HEK293 (cell line): ENCODE results near the gene C18orf32.
A peak's percentile ranks its signal among the peaks of the same experiment; 100 is the strongest.

Source experiments
- CTCF ChIA-PET: fragments of 350-600 bp; formaldehyde crosslinking; extraction: SDS; loops from one replicate; lab custom pipeline; 2021; ENCODE audit warnings: antibody characterized with exemption; lab: Yijun Ruan, JAX
- POLR2A ChIA-PET: fragments of 300-600 bp; formaldehyde crosslinking; extraction: SDS; loops from one replicate; lab custom pipeline; 2020; ENCODE audit warnings: antibody characterized with exemption, inconsistent platforms; lab: Yijun Ruan, JAX
- H3K27ac ChIP-seq: fragments of 200-500 bp; sonication (Bioruptor generic); 2 replicates; pipeline ENCODE4 v1.5.1; 2014; ENCODE audit warnings: low read depth, low read length, control low read depth, inconsistent platforms; ENCODE audit errors: extremely low read depth
- H3K36me3 ChIP-seq, 2 experiments: fragments of 200-500 bp in 1 of 2; sonication (Bioruptor generic) in 1 of 2; 1 replicate in 1 of 2; 2 replicates in 1 of 2; pipeline ENCODE4 v1.5.1; 2014 to 2017; ENCODE audit warnings: inconsistent platforms in 2 of 2, low read length in 2 of 2; ENCODE audit not compliant: control insufficient read depth in 2 of 2, insufficient read depth in 1 of 2
- H3K4me1 ChIP-seq: fragments of 200-500 bp; sonication (Bioruptor generic); 2 replicates; pipeline ENCODE4 v1.5.1; 2014; ENCODE audit warnings: mild to moderate bottlenecking, low read length, inconsistent platforms; ENCODE audit not compliant: control insufficient read depth, insufficient read depth
- H3K4me3 ChIP-seq: 2 replicates; pipeline ENCODE4 v1.5.1; 2011; ENCODE audit warnings: low read depth, mild to moderate bottlenecking, control low read depth, low read length, moderate library complexity
- H3K9me3 ChIP-seq: fragments of 200-500 bp; sonication (Bioruptor generic); 2 replicates; pipeline ENCODE4 v1.5.1; 2014; ENCODE audit warnings: low read depth, low read length, inconsistent platforms; ENCODE audit not compliant: control insufficient read depth, insufficient read depth
- CTCF ChIP-seq: fragments of 450-650 bp; formaldehyde crosslinking; IDR thresholded peaks from 2 replicates; pipeline ENCODE4 v1.5.1; 2016; ENCODE audit warnings: missing biosample characterization, missing genetic modification characterization
- EGR2 ChIP-seq: fragments of 450-650 bp; formaldehyde crosslinking; IDR thresholded peaks from 2 replicates; pipeline ENCODE4 v1.5.1; 2016; ENCODE audit warnings: low read depth, missing biosample characterization, missing genetic modification characterization
- HOXA7 ChIP-seq: sonication (generic); formaldehyde crosslinking; IDR thresholded peaks from 2 replicates; pipeline ENCODE4 v1.8.1; 2022; ENCODE audit warnings: missing genetic modification reagents, borderline replicate concordance
- HOXC10 ChIP-seq: sonication (generic); formaldehyde crosslinking; IDR thresholded peaks from 2 replicates; pipeline ENCODE4 v1.8.1; 2023; ENCODE audit warnings: mild to moderate bottlenecking, missing genetic modification reagents
- HOXD13 ChIP-seq: sonication (generic); formaldehyde crosslinking; IDR thresholded peaks from 2 replicates; pipeline ENCODE4 v1.8.0; 2022; ENCODE audit warnings: missing genetic modification reagents, borderline replicate concordance
- PRDM10 ChIP-seq: fragments of 450-650 bp; formaldehyde crosslinking; IDR thresholded peaks from 2 replicates; pipeline ENCODE4 v1.5.1; 2016; ENCODE audit warnings: missing biosample characterization, missing genetic modification characterization
- SP3 ChIP-seq: fragments of 450-650 bp; formaldehyde crosslinking; IDR thresholded peaks from 2 replicates; pipeline ENCODE4 v1.5.1; 2016; ENCODE audit warnings: missing biosample characterization, missing genetic modification characterization
- ZFHX2 ChIP-seq: fragments of 450-650 bp; formaldehyde crosslinking; conservative IDR thresholded peaks from 2 replicates; pipeline ENCODE4 v1.5.1; 2016; ENCODE audit warnings: missing biosample characterization, missing genetic modification characterization
- ZFP69B ChIP-seq: fragments of 450-650 bp; formaldehyde crosslinking; IDR thresholded peaks from 2 replicates; pipeline ENCODE4 v1.5.1; 2016; ENCODE audit warnings: missing biosample characterization, missing genetic modification characterization
- ZNF121 ChIP-seq: fragments of 450-650 bp; formaldehyde crosslinking; IDR thresholded peaks from 2 replicates; pipeline ENCODE4 v1.5.1; 2016; ENCODE audit warnings: missing biosample characterization, missing genetic modification characterization
- ZNF174 ChIP-seq: fragments of 450-650 bp; formaldehyde crosslinking; IDR thresholded peaks from 2 replicates; pipeline ENCODE4 v1.5.0; 2017; ENCODE audit warnings: missing biosample characterization, mild to moderate bottlenecking, missing genetic modification characterization
- ZNF366 ChIP-seq: fragments of 450-650 bp; formaldehyde crosslinking; conservative IDR thresholded peaks from 2 replicates; pipeline ENCODE4 v1.5.1; 2016; ENCODE audit warnings: missing biosample characterization, missing genetic modification characterization
- ZNF37A ChIP-seq: fragments of 450-650 bp; IDR thresholded peaks from 2 replicates; pipeline ENCODE4 v1.5.1; 2018; ENCODE audit warnings: missing biosample characterization, missing genetic modification characterization
- ZNF394 ChIP-seq: fragments of 450-650 bp; formaldehyde crosslinking; IDR thresholded peaks from 2 replicates; pipeline ENCODE4 v1.5.1; 2016; ENCODE audit warnings: missing biosample characterization, missing genetic modification characterization, mild to moderate bottlenecking, moderate library complexity, borderline replicate concordance
- ZNF433 ChIP-seq: fragments of 450-650 bp; formaldehyde crosslinking; IDR thresholded peaks from 2 replicates; pipeline ENCODE4 v1.5.1; 2016; ENCODE audit warnings: missing biosample characterization, missing genetic modification characterization, low read depth
- ZNF513 ChIP-seq: fragments of 450-650 bp; IDR thresholded peaks from 2 replicates; pipeline ENCODE4 v1.5.1; 2018; ENCODE audit warnings: missing biosample characterization, missing genetic modification characterization
- ZNF600 ChIP-seq: fragments of 450-650 bp; formaldehyde crosslinking; IDR thresholded peaks from 2 replicates; pipeline ENCODE4 v1.5.1; 2016; ENCODE audit warnings: missing biosample characterization, missing genetic modification characterization
- ZNF626 ChIP-seq: fragments of 450-650 bp; sonication (Bioruptor Pico); formaldehyde crosslinking; IDR thresholded peaks from 2 replicates; pipeline ENCODE4 v1.5.1; 2018; ENCODE audit warnings: missing biosample characterization, missing genetic modification characterization, inconsistent platforms
- ZNF629 ChIP-seq: fragments of 450-650 bp; formaldehyde crosslinking; IDR thresholded peaks from 2 replicates; pipeline ENCODE4 v1.5.1; 2017; ENCODE audit warnings: missing biosample characterization, missing genetic modification characterization
- ZNF654 ChIP-seq: fragments of 450-650 bp; formaldehyde crosslinking; IDR thresholded peaks from 2 replicates; pipeline ENCODE4 v1.5.1; 2016; ENCODE audit warnings: low read depth, missing biosample characterization, missing genetic modification characterization
- ZNF670 ChIP-seq: fragments of 450-650 bp; formaldehyde crosslinking; IDR thresholded peaks from 2 replicates; pipeline ENCODE4 v1.5.1; 2016; ENCODE audit warnings: missing biosample characterization, missing genetic modification characterization, low read depth
- ZSCAN16 ChIP-seq: fragments of 450-650 bp; formaldehyde crosslinking; IDR thresholded peaks from 2 replicates; pipeline ENCODE4 v1.5.1; 2016; ENCODE audit warnings: missing biosample characterization, missing genetic modification characterization
- ZSCAN4 ChIP-seq: fragments of 450-650 bp; formaldehyde crosslinking; IDR thresholded peaks from 2 replicates; pipeline ENCODE4 v1.5.1; 2017; ENCODE audit warnings: missing biosample characterization, missing genetic modification characterization
- ZSCAN5A ChIP-seq: fragments of 450-650 bp; formaldehyde crosslinking; IDR thresholded peaks from 2 replicates; pipeline ENCODE4 v1.5.1; 2016; ENCODE audit warnings: missing biosample characterization, missing genetic modification characterization
- ZXDB ChIP-seq: fragments of 450-650 bp; formaldehyde crosslinking; IDR thresholded peaks from 2 replicates; pipeline ENCODE4 v1.5.1; 2016; ENCODE audit warnings: missing biosample characterization, missing genetic modification characterization

C18orf32 gene

GRCh38 chr18:49481317-49481716 lies 5.7 kb downstream of the C18orf32 start:
- Histone ChIP-seq H3K27ac (no peak overlapping the region), H3K4me3 (no peak overlapping the region), H3K4me1 (peaks cover 4% of the 10 kb centered on the region; the same call in 1 of the 2 replicates), H3K36me3 (peaks cover 40 to 46% of the 10 kb centered on the region in 2 experiments), H3K9me3 (no peaks in the 10 kb centered on the region)
- TF ChIP-seq ZNF37A (tag by site-specific recombination), result no peak
- TF ChIP-seq ZFP69B (tag by site-specific recombination), result no peak
- peak; percentile 66; the same call in 1 of the 2 replicates for TF ChIP-seq ZNF600 (tag by site-specific recombination)
- TF ChIP-seq ZSCAN16 (tag by site-specific recombination), result no peak
- ChIA-PET CTCF (no interaction called here), POLR2A (no interaction called here)

- no peaks in the 10 kb centered on the region for H3K4me1 ChIP-seq
- no peak overlapping the region for H3K27ac ChIP-seq
- ChIA-PET POLR2A (interaction anchor here (2.1 kb wide), 1 partner anchor 7 kb away, joined by 12 read pairs; the partner anchor contains the start of gene C18orf32), CTCF (interaction anchor here (1.2 to 1.8 kb wide), 2 partner anchors 31 to 32 kb away, joined by 4 read pairs; no protein-coding TSS in a partner anchor)
- no peaks in the 10 kb centered on the region for H3K9me3 ChIP-seq
- H3K4me3 ChIP-seq, result no peak overlapping the region
- peaks cover 40 to 46% of the 10 kb centered on the region in 2 experiments for H3K36me3 ChIP-seq
- TF ChIP-seq ZNF174 (tag by site-specific recombination), result no peak
- TF ChIP-seq ZNF513 (tag by site-specific recombination), result no peak
- no peak for TF ChIP-seq CTCF (tag by site-specific recombination)
- no peak for TF ChIP-seq HOXC10 (CRISPR knock-in tag)
- TF ChIP-seq ZNF394 (tag by site-specific recombination), result no peak
- TF ChIP-seq SP3 (tag by site-specific recombination), result 0 out of 2 replicates have a peak, but pooled peaks have one; percentile 16
- TF ChIP-seq ZNF654, result no peak
- TF ChIP-seq ZNF670, result no peak
- TF ChIP-seq ZNF629 (tag by site-specific recombination), result 0 out of 2 replicates have a peak, but pooled peaks have one; percentile 16
- TF ChIP-seq ZNF37A (tag by site-specific recombination), result no peak
- TF ChIP-seq HOXD13, result no peak
- no peak for TF ChIP-seq ZNF626 (tag by site-specific recombination)
- TF ChIP-seq HOXA7 (CRISPR knock-in tag), result no peak
- peak; percentile 77 for TF ChIP-seq EGR2
- TF ChIP-seq ZNF121 (tag by site-specific recombination), result 0 out of 2 replicates have a peak, but pooled peaks have one; percentile 26
- TF ChIP-seq ZNF433 (tag by site-specific recombination), result no peak
- no peak for TF ChIP-seq ZSCAN4
- TF ChIP-seq ZFHX2 (tag by site-specific recombination), result peak; percentile 88
- no peak for TF ChIP-seq ZXDB (tag by site-specific recombination)
- TF ChIP-seq ZSCAN5A (tag by site-specific recombination), result no peak
- TF ChIP-seq ZNF366 (tag by site-specific recombination), result no peak
- peak; percentile 42; the same call in 1 of the 2 replicates for TF ChIP-seq PRDM10 (tag by site-specific recombination)
These were observed 7.5 kb downstream of the C18orf32 start for GRCh38 chr18:49479381-49480137.
